Measurements from ENCODE around the gene AGPAT3. TPM values are rescaled to one million over a fixed set of nuclear protein-coding genes. Genes with fewer than 3 reads are reported as not detected.

The AGPAT3 gene
- total RNA-seq, 1 donor = 47.4 TPM

DNA sequence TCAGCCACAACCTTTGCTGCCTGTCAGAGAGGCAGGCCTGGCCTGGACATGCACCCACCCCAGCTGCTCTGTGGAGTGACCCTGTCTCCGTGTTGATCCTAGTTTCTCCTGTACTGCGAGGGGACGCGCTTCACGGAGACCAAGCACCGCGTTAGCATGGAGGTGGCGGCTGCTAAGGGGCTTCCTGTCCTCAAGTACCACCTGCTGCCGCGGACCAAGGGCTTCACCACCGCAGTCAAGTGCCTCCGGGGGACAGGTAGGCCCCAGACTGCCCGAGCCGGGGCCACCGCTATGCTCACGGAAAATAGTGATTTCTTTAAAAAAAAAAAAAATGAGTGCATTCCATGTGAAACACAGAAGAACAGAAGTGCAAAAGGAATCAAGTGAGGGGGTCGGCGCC lies 105.5 kb downstream of the AGPAT3 start:
- Histone ChIP-seq H3K9me3 (ENCODE audit: low read depth, low read length) (no peaks in the 10 kb centered on the region), H3K4me3 (ENCODE audit: insufficient read depth, low read length) (no peak overlapping the region), H3K27me3 (ENCODE audit: insufficient read depth, low read length) (no peaks in the 10 kb centered on the region), H3K4me2 (ENCODE audit: insufficient read depth, low read length) (no peak overlapping the region), H4K20me1 (ENCODE audit: insufficient read depth, low read length) (peaks cover 3% of the 10 kb centered on the region), H3K27ac (ENCODE audit: low read depth, low read length) (no peak overlapping the region), H2AFZ (ENCODE audit: low read length) (no peak overlapping the region), H3K36me3 (ENCODE audit: insufficient read depth, low read length) (peaks cover 13% of the 10 kb centered on the region), H3K79me2 (ENCODE audit: insufficient read depth, low read length) (no peaks in the 10 kb centered on the region), H3K4me1 (ENCODE audit: insufficient read depth, low read length) (no peaks in the 10 kb centered on the region)
- TF ChIP-seq, protein P1, sequence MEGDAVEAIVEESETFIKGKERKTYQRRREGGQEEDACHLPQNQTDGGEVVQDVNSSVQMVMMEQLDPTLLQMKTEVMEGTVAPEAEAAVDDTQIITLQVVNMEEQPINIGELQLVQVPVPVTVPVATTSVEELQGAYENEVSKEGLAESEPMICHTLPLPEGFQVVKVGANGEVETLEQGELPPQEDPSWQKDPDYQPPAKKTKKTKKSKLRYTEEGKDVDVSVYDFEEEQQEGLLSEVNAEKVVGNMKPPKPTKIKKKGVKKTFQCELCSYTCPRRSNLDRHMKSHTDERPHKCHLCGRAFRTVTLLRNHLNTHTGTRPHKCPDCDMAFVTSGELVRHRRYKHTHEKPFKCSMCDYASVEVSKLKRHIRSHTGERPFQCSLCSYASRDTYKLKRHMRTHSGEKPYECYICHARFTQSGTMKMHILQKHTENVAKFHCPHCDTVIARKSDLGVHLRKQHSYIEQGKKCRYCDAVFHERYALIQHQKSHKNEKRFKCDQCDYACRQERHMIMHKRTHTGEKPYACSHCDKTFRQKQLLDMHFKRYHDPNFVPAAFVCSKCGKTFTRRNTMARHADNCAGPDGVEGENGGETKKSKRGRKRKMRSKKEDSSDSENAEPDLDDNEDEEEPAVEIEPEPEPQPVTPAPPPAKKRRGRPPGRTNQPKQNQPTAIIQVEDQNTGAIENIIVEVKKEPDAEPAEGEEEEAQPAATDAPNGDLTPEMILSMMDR (IDR thresholded peaks at IDR 0.05; ENCODE audit: extremely low read depth, low read depth, low read length) = no peak
- DNase-seq (ENCODE audit: insufficient read length, low spot score, missing footprints) = peak; percentile 46

DNA sequence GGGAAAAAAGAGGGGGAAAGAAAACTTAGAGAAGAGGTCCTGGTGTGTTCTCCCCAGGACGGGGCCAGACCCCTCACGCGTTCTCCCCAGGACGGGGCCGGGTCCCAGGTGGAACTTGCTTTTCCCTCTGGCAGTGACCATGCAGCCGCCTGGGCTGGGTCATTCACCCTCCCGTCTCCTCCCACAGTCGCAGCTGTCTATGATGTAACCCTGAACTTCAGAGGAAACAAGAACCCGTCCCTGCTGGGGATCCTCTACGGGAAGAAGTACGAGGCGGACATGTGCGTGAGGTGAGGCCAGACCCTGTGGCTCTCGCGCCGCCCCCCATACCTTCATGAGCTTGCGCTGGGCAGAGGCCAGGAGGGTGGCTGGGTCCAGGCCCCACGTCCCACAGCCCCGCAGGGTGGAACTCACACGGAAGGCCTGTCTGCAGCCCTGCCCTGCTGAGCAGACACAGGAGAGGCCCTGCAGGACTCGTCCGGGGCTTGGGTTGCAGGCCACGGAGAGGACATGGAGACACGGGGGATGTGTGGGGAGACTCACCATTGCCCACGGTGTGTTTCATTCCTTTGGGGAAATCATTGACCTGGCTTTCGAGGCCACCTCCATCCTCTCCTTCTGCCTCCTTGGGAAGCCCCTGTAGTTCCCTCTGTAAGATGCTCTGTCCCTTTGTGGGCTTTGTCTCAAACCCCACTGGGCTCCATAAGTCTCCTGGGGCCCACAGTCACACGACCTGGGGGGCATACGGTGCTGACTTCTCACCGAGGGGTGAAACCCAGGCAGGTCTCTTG lies 106.4 kb downstream of the AGPAT3 start:
- no peak overlapping the region for H3K27ac ChIP-seq (ENCODE audit: low read depth, low read length)
- H3K9me3 ChIP-seq (ENCODE audit: low read depth, low read length) = no peaks in the 10 kb centered on the region
- no peak overlapping the region for H2AFZ ChIP-seq (ENCODE audit: low read length)
- no peaks in the 10 kb centered on the region for H3K79me2 ChIP-seq (ENCODE audit: insufficient read depth, low read length)
- H3K27me3 ChIP-seq (ENCODE audit: insufficient read depth, low read length) = no peaks in the 10 kb centered on the region
- H3K4me3 ChIP-seq (ENCODE audit: insufficient read depth, low read length) = no peak overlapping the region
- no peaks in the 10 kb centered on the region for H3K4me1 ChIP-seq (ENCODE audit: insufficient read depth, low read length)
- peaks cover 3% of the 10 kb centered on the region for H4K20me1 ChIP-seq (ENCODE audit: insufficient read depth, low read length)
- H3K36me3 ChIP-seq (ENCODE audit: insufficient read depth, low read length) = peaks cover 13% of the 10 kb centered on the region
- DNase-seq (ENCODE audit: insufficient read length, low spot score, missing footprints) = peak; percentile 77
- H3K4me2 ChIP-seq (ENCODE audit: insufficient read depth, low read length) = no peak overlapping the region
- TF ChIP-seq, protein P1 (IDR thresholded peaks at IDR 0.05; ENCODE audit: extremely low read depth, low read depth, low read length) = no peak

DNA sequence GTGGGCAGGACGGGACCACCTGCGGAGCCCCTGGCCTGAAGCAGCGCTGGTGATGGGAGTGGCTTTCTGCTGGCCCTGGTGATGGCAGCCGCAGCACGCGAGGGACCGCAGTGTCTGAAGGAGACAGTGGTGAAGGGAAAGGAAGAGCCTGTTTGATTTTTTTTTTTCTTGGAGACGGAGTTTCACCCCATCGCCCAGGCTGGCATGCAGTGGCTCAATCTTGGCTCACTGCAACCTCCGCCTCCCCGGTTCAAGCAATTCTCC lies 106.9 kb downstream of the AGPAT3 start:
- no peak overlapping the region for H3K27ac ChIP-seq (ENCODE audit: low read depth, low read length)
- H4K20me1 ChIP-seq (ENCODE audit: insufficient read depth, low read length) = peaks cover 3% of the 10 kb centered on the region
- H2AFZ ChIP-seq (ENCODE audit: low read length) = no peak overlapping the region
- TF ChIP-seq, protein P1 (IDR thresholded peaks at IDR 0.05; ENCODE audit: extremely low read depth, low read depth, low read length) = no peak
- H3K36me3 ChIP-seq (ENCODE audit: insufficient read depth, low read length) = peaks cover 13% of the 10 kb centered on the region
- no peak overlapping the region for H3K4me2 ChIP-seq (ENCODE audit: insufficient read depth, low read length)
- no peaks in the 10 kb centered on the region for H3K27me3 ChIP-seq (ENCODE audit: insufficient read depth, low read length)
- H3K4me1 ChIP-seq (ENCODE audit: insufficient read depth, low read length) = no peaks in the 10 kb centered on the region
- H3K4me3 ChIP-seq (ENCODE audit: insufficient read depth, low read length) = no peak overlapping the region
- no peak for DNase-seq (ENCODE audit: insufficient read length, low spot score, missing footprints)
- H3K79me2 ChIP-seq (ENCODE audit: insufficient read depth, low read length) = no peaks in the 10 kb centered on the region
- no peaks in the 10 kb centered on the region for H3K9me3 ChIP-seq (ENCODE audit: low read depth, low read length)

DNA sequence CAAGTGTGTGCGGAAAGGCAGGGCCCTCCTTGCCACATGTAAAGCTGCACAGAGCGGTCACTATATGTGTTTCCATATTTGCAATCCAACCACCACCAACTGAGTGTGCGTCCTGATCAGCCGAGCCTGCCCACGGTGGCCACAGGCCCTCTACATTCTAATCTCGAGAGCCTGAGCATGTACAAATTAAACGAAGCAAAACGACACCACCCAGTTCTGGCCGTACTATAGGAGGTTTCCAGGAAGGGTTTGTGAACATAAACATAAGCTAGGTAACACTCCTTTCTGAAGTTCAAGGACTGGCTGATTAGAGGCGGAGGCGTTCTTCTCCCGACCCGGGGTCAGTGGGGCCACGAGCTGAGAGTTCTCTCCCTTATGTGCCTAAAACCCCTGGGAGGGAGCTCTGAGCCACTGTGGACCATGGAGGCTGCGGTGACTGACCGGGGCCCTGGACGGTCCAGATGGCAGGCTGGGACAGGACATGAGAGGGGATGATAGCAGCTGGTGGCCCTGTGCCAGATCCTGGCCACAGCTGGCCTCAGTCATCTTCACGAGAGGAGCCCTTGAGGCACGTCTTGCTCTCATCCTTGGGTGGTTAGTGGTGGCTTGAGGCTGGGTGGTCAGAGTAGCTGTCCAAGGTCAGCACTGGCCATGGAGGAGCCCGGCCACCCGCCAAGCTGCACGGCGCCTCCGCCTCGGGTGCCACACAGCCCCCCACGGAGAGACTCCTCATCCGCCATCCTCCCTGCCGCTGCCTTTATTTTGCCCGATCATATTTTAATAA lies 108.0 kb downstream of the AGPAT3 start:
- H3K4me1 ChIP-seq (ENCODE audit: insufficient read depth, low read length) = no peaks in the 10 kb centered on the region
- no peak overlapping the region for H2AFZ ChIP-seq (ENCODE audit: low read length)
- H4K20me1 ChIP-seq (ENCODE audit: insufficient read depth, low read length) = peaks cover 3% of the 10 kb centered on the region
- peak; percentile 66 for DNase-seq (ENCODE audit: insufficient read length, low spot score, missing footprints)
- TF ChIP-seq, protein P1 (IDR thresholded peaks at IDR 0.05; ENCODE audit: extremely low read depth, low read depth, low read length) = no peak
- no peak overlapping the region for H3K4me2 ChIP-seq (ENCODE audit: insufficient read depth, low read length)
- no peaks in the 10 kb centered on the region for H3K27me3 ChIP-seq (ENCODE audit: insufficient read depth, low read length)
- no peak overlapping the region for H3K4me3 ChIP-seq (ENCODE audit: insufficient read depth, low read length)
- H3K36me3 ChIP-seq (ENCODE audit: insufficient read depth, low read length) = peaks cover 16% of the 10 kb centered on the region
- H3K79me2 ChIP-seq (ENCODE audit: insufficient read depth, low read length) = no peaks in the 10 kb centered on the region
- H3K9me3 ChIP-seq (ENCODE audit: low read depth, low read length) = no peaks in the 10 kb centered on the region
- no peak overlapping the region for H3K27ac ChIP-seq (ENCODE audit: low read depth, low read length)

Data from osteoblast (primary cell).